B cell (primary cell): ENCODE results near the gene CHST11. TPM values are rescaled to one million over a fixed set of nuclear protein-coding genes. Genes with fewer than 3 reads are reported as not detected.

Source experiments
- ATAC-seq: fragments of 200-7000 bp; cut with Tn5 transposase; one replicate; pipeline ENCODE4 v1.10.0; 2021; ENCODE audit warnings: low read depth, mild to moderate bottlenecking, moderate number of reproducible peaks, moderate library complexity
- CTCF ChIA-PET: fragments of 350-600 bp; sonication (Branson Sonifier 250); formaldehyde crosslinking; loops from one replicate; lab custom pipeline; 2021; ENCODE audit warnings: antibody characterized with exemption, inconsistent platforms; lab: Charles Lee
- POLR2A ChIA-PET: fragments of 350-600 bp; sonication (Branson Sonifier 250); formaldehyde crosslinking; loops from one replicate; lab custom pipeline; 2021; ENCODE audit warnings: antibody characterized with exemption; lab: Charles Lee
- DNase-seq: peaks from one replicate; pipeline ENCODE4 v3.0.0; 2013
- H2AFZ ChIP-seq: 2 replicates; pipeline ENCODE4 v1.6.1; 2012; ENCODE audit warnings: mild to moderate bottlenecking, low read depth, low read length; ENCODE audit not compliant: insufficient read depth, poor library complexity, severe bottlenecking
- H3K27ac ChIP-seq, 2 donors: 1 replicate in 1 of 2; 2 replicates in 1 of 2; pipeline ENCODE4 v1.5.1; 2012 to 2013; ENCODE audit warnings: low read length in 2 of 2, mild to moderate bottlenecking in 2 of 2, moderate library complexity in 1 of 2
- H3K27me3 ChIP-seq, 4 experiments: fragments of 200-600 bp in 1 of 4; sonication (generic) in 1 of 4; replicated peaks in 1 of 4; 1 replicate in 2 of 4; 2 replicates in 2 of 4; pipeline versions ENCODE4 v1.6.1 to v1.7.0; 2013 to 2016; ENCODE audit warnings: low read length in 3 of 4, mild to moderate bottlenecking in 2 of 4, mixed read lengths in 1 of 4, moderate library complexity in 1 of 4; ENCODE audit not compliant: insufficient read depth in 4 of 4, control insufficient read depth in 3 of 4; ENCODE audit errors: control extremely low read depth in 1 of 4
- H3K36me3 ChIP-seq, 2 experiments: replicated peaks in 1 of 2; 1 replicate in 1 of 2; 2 replicates in 1 of 2; pipeline versions ENCODE4 v1.6.1 to v1.7.1; 2013; ENCODE audit warnings: low read length in 1 of 2; ENCODE audit not compliant: insufficient read depth in 2 of 2, control insufficient read depth in 1 of 2; ENCODE audit errors: control extremely low read depth in 1 of 2, extremely low read depth in 1 of 2
- H3K4me1 ChIP-seq, 2 donors: fragments of 200-600 bp in 1 of 2; sonication (generic) in 1 of 2; 1 replicate in 1 of 2; 2 replicates in 1 of 2; pipeline versions ENCODE4 v1.5.1 to v1.6.1; 2013 to 2017; ENCODE audit warnings: low read length in 2 of 2; ENCODE audit not compliant: control insufficient read depth in 2 of 2, insufficient read depth in 2 of 2
- H3K4me2 ChIP-seq: replicated peaks from 2 replicates; pipeline ENCODE3; 2012; ENCODE audit warnings: mild to moderate bottlenecking, low read depth, low read length; ENCODE audit not compliant: poor library complexity, severe bottlenecking
- H3K4me3 ChIP-seq, 5 experiments: fragments of 200-600 bp in 1 of 5; sonication (generic) in 1 of 5; 1 replicate in 3 of 5; 2 replicates in 2 of 5; pipeline versions ENCODE4 v1.5.1 to v1.7.0; 2011 to 2016; ENCODE audit warnings: low read length in 4 of 5, mild to moderate bottlenecking in 4 of 5, low read depth in 2 of 5, control low read depth in 1 of 5, moderate library complexity in 1 of 5; ENCODE audit not compliant: insufficient read depth in 1 of 5; ENCODE audit errors: control extremely low read depth in 1 of 5, extremely low read depth in 1 of 5
- H3K79me2 ChIP-seq: fragments of 200-600 bp; sonication (generic); one replicate; pipeline ENCODE4 v1.6.0; 2016; ENCODE audit warnings: low read length; ENCODE audit not compliant: control insufficient read depth, insufficient read depth
- H3K9ac ChIP-seq: fragments of 200-600 bp; sonication (generic); 2 replicates; pipeline ENCODE4 v1.6.1; 2017; ENCODE audit warnings: mild to moderate bottlenecking, low read length, moderate library complexity
- H3K9me3 ChIP-seq, 3 donors: one replicate each; pipeline versions ENCODE4 v1.6.1 to v1.7.1; 2013; ENCODE audit warnings: low read length in 2 of 3; ENCODE audit not compliant: control insufficient read depth in 2 of 3, insufficient read depth in 1 of 3; ENCODE audit errors: control extremely low read depth in 1 of 3
- H4K20me1 ChIP-seq: 2 replicates; pipeline ENCODE4 v1.6.0; 2012; ENCODE audit warnings: mild to moderate bottlenecking, low read length; ENCODE audit not compliant: insufficient read depth, control insufficient read depth, poor library complexity, severe bottlenecking
- H3K27ac Mint-ChIP-seq: one replicate; pipeline ENCODE4 v1.8.0; 2021; ENCODE audit warnings: mixed read lengths
- H3K27me3 Mint-ChIP-seq: one replicate; pipeline ENCODE4 v1.8.0; 2021; ENCODE audit warnings: mixed read lengths
- H3K4me1 Mint-ChIP-seq: one replicate; pipeline ENCODE4 v1.8.0; 2021; ENCODE audit warnings: mixed read lengths
- H3K4me3 Mint-ChIP-seq: one replicate; pipeline ENCODE4 v1.8.0; 2021; ENCODE audit warnings: mixed read lengths
- H3K9me3 Mint-ChIP-seq: one replicate; pipeline ENCODE4 v1.8.0; 2022; ENCODE audit warnings: mixed read lengths; ENCODE audit not compliant: insufficient read depth
- EZH2 ChIP-seq: IDR thresholded peaks from 2 replicates; pipeline ENCODE4 v1.6.1; 2012; ENCODE audit warnings: borderline replicate concordance, low read depth, mild to moderate bottlenecking, moderate library complexity, low read length; ENCODE audit not compliant: insufficient read depth, poor library complexity, severe bottlenecking
- WGBS: methylation state at CpG from one replicate; pipeline ENCODE4 v1.1.5; 2013; ENCODE audit warnings: missing lambda C conversion rate; ENCODE audit not compliant: insufficient coverage; 5-methylcytosine and 5-hydroxymethylcytosine counted together
- intact Hi-C: fragments of 100-400 bp; cut with micrococcal nuclease; formaldehyde crosslinking; loops from one replicate; pipeline ENCODE4 v1.10.0; 2022
- polyA plus RNA-seq: library from polyadenylated mRNA; depleted of rRNA; stranded (reverse); fragments of >200 nt; gene quantifications from 2 replicates; pipeline ENCODE4 v1.2.3, GENCODE V29; 2012
- total RNA-seq, 2 donors: library from RNA; stranded (reverse); fragments of 120-200 nt in 1 of 2; gene quantifications; 1 replicate in 1 of 2; 2 replicates in 1 of 2; pipeline versions ENCODE4 v1.2.3 to v1.2.4, GENCODE V29; 2013 to 2022
- TF ChIP-seq, protein P1 (sequence below): fragments of 200-600 bp; IDR thresholded peaks from one replicate; pipeline ENCODE4 v1.8.0; 2022; ENCODE audit warnings: antibody characterized with exemption, mild to moderate bottlenecking

Gene CHST11
- total and polyA plus RNA-seq, 2 donors (not counting 1 experiment from before 2014, with no cell fraction given): 46.3 to 152 TPM

GRCh38 chr12:104501115-104501514 is 44.4 kb downstream of the CHST11 start:
- Histone ChIP-seq H3K79me2 (peaks cover 100% of the 10 kb centered on the region), H3K9ac (no peak overlapping the region), H3K27me3 (no peaks in the 10 kb centered on the region), H3K36me3 (peaks cover 0 to 6% of the 10 kb centered on the region in 2 experiments), H4K20me1 (peaks cover 77% of the 10 kb centered on the region), H3K4me2 (no peak overlapping the region), H3K4me3 (no peak overlapping the region), H2AFZ (no peak overlapping the region), H3K4me1 (peaks cover 72 to 80% of the 10 kb centered on the region in 2 donors), H3K27ac (no peak overlapping the region), H3K9me3 (no peaks in the 10 kb centered on the region)
- WGBS: 100% methylated on average over 1 of the region's 1 CpG
- no peak for ATAC-seq
- Mint-ChIP-seq H3K27ac (no peak overlapping the region), H3K4me1 (peaks cover 94% of the 10 kb centered on the region), H3K27me3 (no peaks in the 10 kb centered on the region), H3K9me3 (no peaks in the 10 kb centered on the region), H3K4me3 (no peak overlapping the region)
- ChIA-PET POLR2A (no interaction called here), CTCF (interaction anchor here (1.3 to 1.9 kb wide), 3 partner anchors 9 to 119 kb away, joined by 3 to 5 read pairs (median 3); no protein-coding TSS in a partner anchor)
- DNase-seq: no peak
- TF ChIP-seq EZH2: no peak
- TF ChIP-seq, protein P1, sequence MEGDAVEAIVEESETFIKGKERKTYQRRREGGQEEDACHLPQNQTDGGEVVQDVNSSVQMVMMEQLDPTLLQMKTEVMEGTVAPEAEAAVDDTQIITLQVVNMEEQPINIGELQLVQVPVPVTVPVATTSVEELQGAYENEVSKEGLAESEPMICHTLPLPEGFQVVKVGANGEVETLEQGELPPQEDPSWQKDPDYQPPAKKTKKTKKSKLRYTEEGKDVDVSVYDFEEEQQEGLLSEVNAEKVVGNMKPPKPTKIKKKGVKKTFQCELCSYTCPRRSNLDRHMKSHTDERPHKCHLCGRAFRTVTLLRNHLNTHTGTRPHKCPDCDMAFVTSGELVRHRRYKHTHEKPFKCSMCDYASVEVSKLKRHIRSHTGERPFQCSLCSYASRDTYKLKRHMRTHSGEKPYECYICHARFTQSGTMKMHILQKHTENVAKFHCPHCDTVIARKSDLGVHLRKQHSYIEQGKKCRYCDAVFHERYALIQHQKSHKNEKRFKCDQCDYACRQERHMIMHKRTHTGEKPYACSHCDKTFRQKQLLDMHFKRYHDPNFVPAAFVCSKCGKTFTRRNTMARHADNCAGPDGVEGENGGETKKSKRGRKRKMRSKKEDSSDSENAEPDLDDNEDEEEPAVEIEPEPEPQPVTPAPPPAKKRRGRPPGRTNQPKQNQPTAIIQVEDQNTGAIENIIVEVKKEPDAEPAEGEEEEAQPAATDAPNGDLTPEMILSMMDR: no peak
- intact Hi-C loops: no loop called here

DNA sequence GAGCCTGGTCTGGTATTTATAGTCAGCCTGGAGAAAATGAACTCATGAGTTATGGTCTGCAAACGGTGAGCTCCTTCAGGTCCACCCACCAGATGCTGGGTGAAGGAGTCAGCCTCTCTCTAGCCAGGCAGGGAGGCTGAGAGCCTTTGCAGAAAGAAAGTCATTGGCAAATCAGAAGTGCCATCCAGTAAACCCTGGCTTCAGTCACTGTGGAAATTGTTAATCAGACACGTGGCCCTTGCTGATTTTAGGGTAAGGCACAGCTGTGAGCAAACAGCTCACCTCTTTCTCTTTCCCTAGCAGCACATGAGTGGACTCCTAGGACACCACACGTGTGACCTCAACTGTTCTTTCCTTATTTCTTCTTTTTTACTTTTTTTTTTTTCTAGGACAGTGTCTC is 44.9 kb downstream of the CHST11 start:
- Histone ChIP-seq H3K27ac (no peak overlapping the region), H3K4me1 (peaks cover 74 to 85% of the 10 kb centered on the region in 2 donors), H3K4me3 (no peak overlapping the region), H3K79me2 (peaks cover 100% of the 10 kb centered on the region), H3K36me3 (peaks cover 0 to 6% of the 10 kb centered on the region in 2 experiments), H3K4me2 (no peak overlapping the region), H3K27me3 (no peaks in the 10 kb centered on the region), H3K9me3 (no peaks in the 10 kb centered on the region), H4K20me1 (peaks cover 83% of the 10 kb centered on the region), H3K9ac (no peak overlapping the region), H2AFZ (no peak overlapping the region)
- WGBS: 71% methylated on average over 3 of the region's 3 CpGs
- TF ChIP-seq, protein P1: no peak
- TF ChIP-seq EZH2: no peak
- intact Hi-C loops: no loop called here
- no peak overlapping the region for H3K4me3 Mint-ChIP-seq
- no peaks in the 10 kb centered on the region for H3K27me3 Mint-ChIP-seq
- ATAC-seq (no peak), DNase-seq (no peak)
- H3K9me3 Mint-ChIP-seq: no peaks in the 10 kb centered on the region
- H3K4me1 Mint-ChIP-seq: peaks cover 96% of the 10 kb centered on the region
- POLR2A ChIA-PET: no interaction called here
- H3K27ac Mint-ChIP-seq: no peak overlapping the region
- CTCF ChIA-PET: interaction anchor here (1.3 kb wide), 1 partner anchor 24 kb away, joined by 3 read pairs; no protein-coding TSS in a partner anchor
